HepG2 (cell line): ENCODE results near the gene CTAG2. TPM values are rescaled to one million over a fixed set of nuclear protein-coding genes. Genes with fewer than 3 reads are reported as not detected.

Source experiments
- ATAC-seq: fragments of 200-7000 bp; cut with Tn5 transposase; 3 replicates; pipeline ENCODE4 v1.9.1; 2020; ENCODE audit warnings: mild to moderate bottlenecking, moderate library complexity
- BruUV-seq: library from RNA; stranded (reverse); fragments of 400-500 nt; replicated peaks from 2 replicates; lab custom pipeline; 2021; lab: Mats Ljungman, UMichigan
- CTCF ChIA-PET: fragments of 300-600 bp; formaldehyde crosslinking; extraction: SDS; loops from one replicate; lab custom pipeline; 2021; ENCODE audit warnings: low total read pairs, inconsistent platforms, low intra/inter-chr PET ratio; lab: Yijun Ruan, JAX
- POLR2A ChIA-PET: fragments of 350-600 bp; sonication (Branson Sonifier 250); formaldehyde crosslinking; loops from one replicate; lab custom pipeline; 2020; ENCODE audit warnings: antibody characterized with exemption, inconsistent platforms; lab: Yijun Ruan, JAX
- DNase-seq: peaks from one replicate; pipeline ENCODE4 v3.0.0-alpha.2; 2015; ENCODE audit warnings: low spot score
- FAIRE-seq: peaks from 3 replicates; lab custom pipeline; 2011; peaks lifted over from hg19 to GRCh38; lab: Jason Lieb, UNC
- H2AFZ ChIP-seq: one replicate; pipeline ENCODE4 v1.6.1; 2011; ENCODE audit warnings: low read length, inconsistent platforms
- H3K27ac ChIP-seq: fragments of 300-600 bp; 3 replicates; pipeline ENCODE4 v1.8.0; 2011; ENCODE audit warnings: mixed run types, mild to moderate bottlenecking, mixed read lengths, low read length, inconsistent platforms; ENCODE audit not compliant: insufficient read depth; ENCODE audit errors: extremely low read length
- H3K27me3 ChIP-seq, 2 experiments: fragments of 200-600 bp in 1 of 2; 2 replicates in 1 of 2; 3 replicates in 1 of 2; pipeline versions ENCODE4 v1.6.0 to v1.8.0; 2011; ENCODE audit warnings: low read length in 2 of 2, mild to moderate bottlenecking in 2 of 2, moderate library complexity in 2 of 2, inconsistent platforms in 1 of 2; ENCODE audit not compliant: insufficient read depth in 2 of 2, control insufficient read depth in 1 of 2
- H3K36me3 ChIP-seq, 2 experiments: fragments of 200-600 bp in 1 of 2; replicated peaks in 1 of 2; 2 replicates in 1 of 2; 3 replicates in 1 of 2; pipeline versions ENCODE4 v1.5.1 to v1.8.0; 2011; ENCODE audit warnings: low read length in 2 of 2, inconsistent platforms in 1 of 2; ENCODE audit not compliant: insufficient read depth in 2 of 2, control insufficient read depth in 1 of 2
- H3K4me1 ChIP-seq: 2 replicates; pipeline ENCODE4 v1.5.1; 2012; ENCODE audit warnings: low read length, inconsistent platforms; ENCODE audit not compliant: insufficient read depth
- H3K4me2 ChIP-seq: 2 replicates; pipeline ENCODE4 v1.6.0; 2011; ENCODE audit warnings: low read depth, low read length, inconsistent platforms
- H3K4me3 ChIP-seq, 3 experiments: fragments of 200-600 bp in 1 of 3; sonication (generic), shearing (Covaris generic) in 1 of 3; replicated peaks in 1 of 3; 2 replicates each; pipeline ENCODE4 v1.5.1; 2011 to 2016; ENCODE audit warnings: low read length in 3 of 3, inconsistent platforms in 2 of 3, low read depth in 2 of 3, mild to moderate bottlenecking in 2 of 3, control low read depth in 1 of 3, mixed read lengths in 1 of 3; ENCODE audit not compliant: insufficient read depth in 1 of 3
- H3K79me2 ChIP-seq: one replicate; pipeline ENCODE4 v1.6.1; 2011; ENCODE audit warnings: low read length, inconsistent platforms; ENCODE audit not compliant: insufficient read depth
- H3K9ac ChIP-seq: 2 replicates; pipeline ENCODE4 v1.6.0; 2011; ENCODE audit warnings: mild to moderate bottlenecking, low read depth, low read length, inconsistent platforms; ENCODE audit not compliant: insufficient read depth
- H3K9me3 ChIP-seq: 2 replicates; pipeline ENCODE4 v1.5.1; 2012; ENCODE audit warnings: mild to moderate bottlenecking, low read length
- H4K20me1 ChIP-seq: 2 replicates; pipeline ENCODE4 v1.6.0; 2011; ENCODE audit warnings: inconsistent platforms, mild to moderate bottlenecking, low read length, moderate library complexity; ENCODE audit not compliant: insufficient read depth
- ARNT ChIP-seq: fragments of 450-650 bp; IDR thresholded peaks from 2 replicates; pipeline ENCODE4 v1.6.1; 2017
- DDIT3 ChIP-seq: sonication (generic); formaldehyde crosslinking; IDR thresholded peaks from 2 replicates; pipeline ENCODE4 v1.4.0; 2020; ENCODE audit warnings: mild to moderate bottlenecking, missing genetic modification reagents
- HMG20B ChIP-seq: conservative IDR thresholded peaks from 2 replicates; pipeline ENCODE4 v1.6.1; 2016; ENCODE audit warnings: missing genetic modification reagents, missing compliant biosample characterization
- HOXA7 ChIP-seq: sonication (generic); formaldehyde crosslinking; IDR thresholded peaks from 2 replicates; pipeline ENCODE4 v1.8.1; 2022; ENCODE audit warnings: mild to moderate bottlenecking, missing genetic modification reagents, moderate library complexity
- KDM2A ChIP-seq: sonication (generic); formaldehyde crosslinking; IDR thresholded peaks from 2 replicates; pipeline ENCODE4 v1.4.0; 2020; ENCODE audit warnings: low read depth, missing genetic modification reagents, borderline replicate concordance
- MED8 ChIP-seq: sonication (generic); formaldehyde crosslinking; IDR thresholded peaks from 2 replicates; pipeline ENCODE4 v1.8.1; 2023; ENCODE audit warnings: mild to moderate bottlenecking, missing genetic modification reagents; ENCODE audit not compliant: insufficient replicate concordance
- MTA1 ChIP-seq: sonication (generic); formaldehyde crosslinking; IDR thresholded peaks from 2 replicates; pipeline ENCODE4 v1.4.0; 2020; ENCODE audit warnings: missing genetic modification reagents, mild to moderate bottlenecking, borderline replicate concordance
- NBN ChIP-seq: fragments of 450-650 bp; conservative IDR thresholded peaks from 2 replicates; pipeline ENCODE4 v1.6.1; 2017
- PPARG ChIP-seq: conservative IDR thresholded peaks from 2 replicates; pipeline ENCODE4 v1.6.1; 2016; ENCODE audit warnings: missing biosample characterization, missing genetic modification reagents
- RNF2 ChIP-seq: fragments of 450-650 bp; conservative IDR thresholded peaks from 2 replicates; pipeline ENCODE4 v1.6.1; 2016; ENCODE audit warnings: low read depth
- ZKSCAN8 ChIP-seq: IDR thresholded peaks from 2 replicates; pipeline ENCODE4 v1.6.1; 2016; ENCODE audit warnings: borderline replicate concordance, missing genetic modification reagents, missing compliant biosample characterization
- ZNF296 ChIP-seq: sonication (generic); formaldehyde crosslinking; conservative IDR thresholded peaks from 2 replicates; pipeline ENCODE4 v1.5.0; 2020; ENCODE audit warnings: mild to moderate bottlenecking, missing genetic modification reagents
- ZNF747 ChIP-seq: sonication (generic); formaldehyde crosslinking; IDR thresholded peaks from 2 replicates; pipeline ENCODE4 v1.8.1; 2023; ENCODE audit warnings: missing genetic modification reagents, mild to moderate bottlenecking, borderline replicate concordance
- WGBS: methylation state at CpG from one replicate; pipeline ENCODE4 v1.1.6; 2017; ENCODE audit warnings: low lambda C conversion rate; 5-methylcytosine and 5-hydroxymethylcytosine counted together
- in situ Hi-C: cut with HindIII; loops from 2 replicates; pipeline ENCODE4 v1.10.0; 2017; ENCODE audit warnings: low pct_unique_long_range_greater_than_20kb; ENCODE audit not compliant: extremely low pct_ligation_motif_present
- intact Hi-C: fragments of 100-400 bp; cut with micrococcal nuclease; formaldehyde crosslinking; loops from one replicate; pipeline ENCODE4 v1.10.0; 2022; ENCODE audit not compliant: unreplicated experiment
- polyA plus RNA-seq, 8 experiments: library from polyadenylated mRNA; depleted of rRNA in 3 of 8; stranded (reverse) in 7 of 8; unstranded in 1 of 8; fragments of >200 nt; fragmentation: Illumina TruSeq in 4 of 8; extraction: Trizol in 4 of 8; gene quantifications; 2 replicates each; pipeline versions ENCODE4 v1.2.1 to v1.2.3, GENCODE V29; 2011 to 2016; ENCODE audit warnings: low read depth in 4 of 8, missing spikeins in 1 of 8, mixed read lengths in 1 of 8; ENCODE audit not compliant: insufficient read depth in 1 of 8
- total RNA-seq, 5 experiments: library from RNA; depleted of rRNA; stranded (reverse); fragments of >200 nt; fragmentation: Illumina TruSeq; extraction: Trizol; gene quantifications; 2 replicates each; pipeline ENCODE4 v1.2.3, GENCODE V29; 2016; ENCODE audit warnings: low read depth in 1 of 5
- TF ChIP-seq, protein P1 (sequence below): sonication (generic); formaldehyde crosslinking; IDR thresholded peaks from 2 replicates; pipeline ENCODE4 v1.4.0; 2020; ENCODE audit warnings: mild to moderate bottlenecking, missing genetic modification reagents
- TF ChIP-seq, protein P2 (sequence below): IDR thresholded peaks from 2 replicates; pipeline ENCODE4 v1.6.1; 2012; ENCODE audit warnings: low read length, improper control_type of control experiment

CTAG2 gene
- total and polyA plus RNA-seq, 2 of the 13 experiments (the other 11 are each of a cell fraction or from before 2014, with no cell fraction given), result not detected

- no peak overlapping the region for H3K4me2 ChIP-seq
- H3K9me3 ChIP-seq, result no peaks in the 10 kb centered on the region
- H3K27ac ChIP-seq, result no peak overlapping the region
- H3K4me3 ChIP-seq, result no peak overlapping the region
- FAIRE-seq, result no peak
- in situ Hi-C loops, result no loop called here
- intact Hi-C loops, result no loop called here
- H3K36me3 ChIP-seq, result no peaks in the 10 kb centered on the region
- WGBS, result 0% methylated on average over 3 of the region's 6 CpGs
- H4K20me1 ChIP-seq, result no peaks in the 10 kb centered on the region
- TF ChIP-seq MED8 (no peak), ZNF747 (CRISPR knock-in tag) (no peak), NBN (no peak), RNF2 (no peak), ARNT (no peak), DDIT3 (CRISPR knock-in tag) (no peak), HOXA7 (CRISPR knock-in tag) (no peak), KDM2A (CRISPR knock-in tag) (no peak), MTA1 (no peak), HMG20B (CRISPR knock-in tag) (no peak), ZNF296 (no peak), PPARG (CRISPR knock-in tag) (no peak), ZKSCAN8 (no peak)
- TF ChIP-seq, protein P1, sequence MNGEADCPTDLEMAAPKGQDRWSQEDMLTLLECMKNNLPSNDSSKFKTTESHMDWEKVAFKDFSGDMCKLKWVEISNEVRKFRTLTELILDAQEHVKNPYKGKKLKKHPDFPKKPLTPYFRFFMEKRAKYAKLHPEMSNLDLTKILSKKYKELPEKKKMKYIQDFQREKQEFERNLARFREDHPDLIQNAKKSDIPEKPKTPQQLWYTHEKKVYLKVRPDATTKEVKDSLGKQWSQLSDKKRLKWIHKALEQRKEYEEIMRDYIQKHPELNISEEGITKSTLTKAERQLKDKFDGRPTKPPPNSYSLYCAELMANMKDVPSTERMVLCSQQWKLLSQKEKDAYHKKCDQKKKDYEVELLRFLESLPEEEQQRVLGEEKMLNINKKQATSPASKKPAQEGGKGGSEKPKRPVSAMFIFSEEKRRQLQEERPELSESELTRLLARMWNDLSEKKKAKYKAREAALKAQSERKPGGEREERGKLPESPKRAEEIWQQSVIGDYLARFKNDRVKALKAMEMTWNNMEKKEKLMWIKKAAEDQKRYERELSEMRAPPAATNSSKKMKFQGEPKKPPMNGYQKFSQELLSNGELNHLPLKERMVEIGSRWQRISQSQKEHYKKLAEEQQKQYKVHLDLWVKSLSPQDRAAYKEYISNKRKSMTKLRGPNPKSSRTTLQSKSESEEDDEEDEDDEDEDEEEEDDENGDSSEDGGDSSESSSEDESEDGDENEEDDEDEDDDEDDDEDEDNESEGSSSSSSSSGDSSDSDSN, result no peak
- TF ChIP-seq, protein P2, sequence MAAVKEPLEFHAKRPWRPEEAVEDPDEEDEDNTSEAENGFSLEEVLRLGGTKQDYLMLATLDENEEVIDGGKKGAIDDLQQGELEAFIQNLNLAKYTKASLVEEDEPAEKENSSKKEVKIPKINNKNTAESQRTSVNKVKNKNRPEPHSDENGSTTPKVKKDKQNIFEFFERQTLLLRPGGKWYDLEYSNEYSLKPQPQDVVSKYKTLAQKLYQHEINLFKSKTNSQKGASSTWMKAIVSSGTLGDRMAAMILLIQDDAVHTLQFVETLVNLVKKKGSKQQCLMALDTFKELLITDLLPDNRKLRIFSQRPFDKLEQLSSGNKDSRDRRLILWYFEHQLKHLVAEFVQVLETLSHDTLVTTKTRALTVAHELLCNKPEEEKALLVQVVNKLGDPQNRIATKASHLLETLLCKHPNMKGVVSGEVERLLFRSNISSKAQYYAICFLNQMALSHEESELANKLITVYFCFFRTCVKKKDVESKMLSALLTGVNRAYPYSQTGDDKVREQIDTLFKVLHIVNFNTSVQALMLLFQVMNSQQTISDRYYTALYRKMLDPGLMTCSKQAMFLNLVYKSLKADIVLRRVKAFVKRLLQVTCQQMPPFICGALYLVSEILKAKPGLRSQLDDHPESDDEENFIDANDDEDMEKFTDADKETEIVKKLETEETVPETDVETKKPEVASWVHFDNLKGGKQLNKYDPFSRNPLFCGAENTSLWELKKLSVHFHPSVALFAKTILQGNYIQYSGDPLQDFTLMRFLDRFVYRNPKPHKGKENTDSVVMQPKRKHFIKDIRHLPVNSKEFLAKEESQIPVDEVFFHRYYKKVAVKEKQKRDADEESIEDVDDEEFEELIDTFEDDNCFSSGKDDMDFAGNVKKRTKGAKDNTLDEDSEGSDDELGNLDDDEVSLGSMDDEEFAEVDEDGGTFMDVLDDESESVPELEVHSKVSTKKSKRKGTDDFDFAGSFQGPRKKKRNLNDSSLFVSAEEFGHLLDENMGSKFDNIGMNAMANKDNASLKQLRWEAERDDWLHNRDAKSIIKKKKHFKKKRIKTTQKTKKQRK, result no peak
- no peak for DNase-seq
- H3K79me2 ChIP-seq, result no peaks in the 10 kb centered on the region
- no peak for ATAC-seq
- ChIA-PET POLR2A (no interaction called here), CTCF (no interaction called here)
- H2AFZ ChIP-seq, result no peak overlapping the region
- no peak overlapping the region for H3K9ac ChIP-seq
- no TSS peak for BruUV-seq
- H3K27me3 ChIP-seq, result no peaks in the 10 kb centered on the region; a peak in 1 of 5 replicates
- no peaks in the 10 kb centered on the region for H3K4me1 ChIP-seq
These were observed 2.0 kb upstream of the CTAG2 start for GRCh38 chrX:154655346-154655745.
